Measurements from ENCODE around the gene MCC.
A peak's percentile ranks its signal among the peaks of the same experiment; 100 is the strongest.

MCC gene

GRCh38 chr5:113114559-113114958 is 373.7 kb downstream of the MCC start:
- no peaks in the 10 kb centered on the region for H3K27me3 ChIP-seq (replicated peaks; ENCODE audit: insufficient read depth, low read length)

GRCh38 chr5:113112435-113112834 is 375.8 kb downstream of the MCC start:
- peaks cover 34% of the 10 kb centered on the region for H3K4me1 ChIP-seq (ENCODE audit: low read length)
- H3K79me2 ChIP-seq (ENCODE audit: low read length): peaks cover 84% of the 10 kb centered on the region
- H3K9ac ChIP-seq (ENCODE audit: low read length): no peak overlapping the region
- no peaks in the 10 kb centered on the region for H3K9me2 ChIP-seq (replicated peaks; ENCODE audit: insufficient read depth, low read length)
- H3K27me3 ChIP-seq (replicated peaks; ENCODE audit: insufficient read depth, low read length): no peaks in the 10 kb centered on the region
- H2AFZ ChIP-seq (ENCODE audit: low read length): no peak overlapping the region
- H3K4me2 ChIP-seq (ENCODE audit: low read depth, low read length): no peak overlapping the region
- peaks cover 29% of the 10 kb centered on the region for H3F3A ChIP-seq (ENCODE audit: insufficient read depth, low read length)
- no peak overlapping the region for H3K4me3 ChIP-seq (ENCODE audit: low read length)
- no peak for DNase-seq
- no peaks in the 10 kb centered on the region for H4K20me1 ChIP-seq (ENCODE audit: insufficient read depth, low read length)
- no peak for TF ChIP-seq CTCF (IDR thresholded peaks at IDR 0.05; ENCODE audit: low read length)
- no peak for TF ChIP-seq EZH2phosphoT487 (IDR thresholded peaks at IDR 0.05; ENCODE audit: low read length)
- no peak for TF ChIP-seq EZH2 (optimal IDR thresholded peaks at IDR 0.05; ENCODE audit: low read depth, low read length)
- H3K9me3 ChIP-seq (replicated peaks; ENCODE audit: insufficient read depth, low read length): no peaks in the 10 kb centered on the region
- no peaks in the 10 kb centered on the region for H3K36me3 ChIP-seq (replicated peaks; ENCODE audit: insufficient read depth, low read length)
- no peak overlapping the region for H3K27ac ChIP-seq (ENCODE audit: low read length)

More at GRCh38 chr5:113114559-113114958, 373.7 kb downstream of the MCC start:
- Histone ChIP-seq H4K20me1 (ENCODE audit: insufficient read depth, low read length) (no peaks in the 10 kb centered on the region), H2AFZ (ENCODE audit: low read length) (no peak overlapping the region), H3K9me3 (replicated peaks; ENCODE audit: insufficient read depth, low read length) (no peaks in the 10 kb centered on the region), H3K27ac (ENCODE audit: low read length) (peak overlapping the region; percentile 89), H3K4me3 (ENCODE audit: low read length) (peak overlapping the region; percentile 37), H3K4me2 (ENCODE audit: low read depth, low read length) (peak overlapping the region; percentile 73), H3F3A (ENCODE audit: insufficient read depth, low read length) (peaks cover 32% of the 10 kb centered on the region), H3K79me2 (ENCODE audit: low read length) (peaks cover 87% of the 10 kb centered on the region), H3K9me2 (replicated peaks; ENCODE audit: insufficient read depth, low read length) (no peaks in the 10 kb centered on the region), H3K36me3 (replicated peaks; ENCODE audit: insufficient read depth, low read length) (no peaks in the 10 kb centered on the region), H3K9ac (ENCODE audit: low read length) (peak overlapping the region; percentile 48), H3K4me1 (ENCODE audit: low read length) (peaks cover 52% of the 10 kb centered on the region)
- no peak for TF ChIP-seq CTCF (IDR thresholded peaks at IDR 0.05; ENCODE audit: low read length)
- TF ChIP-seq EZH2 (optimal IDR thresholded peaks at IDR 0.05; ENCODE audit: low read depth, low read length): no peak
- no peak for TF ChIP-seq EZH2phosphoT487 (IDR thresholded peaks at IDR 0.05; ENCODE audit: low read length)
- no peak for DNase-seq

DNA sequence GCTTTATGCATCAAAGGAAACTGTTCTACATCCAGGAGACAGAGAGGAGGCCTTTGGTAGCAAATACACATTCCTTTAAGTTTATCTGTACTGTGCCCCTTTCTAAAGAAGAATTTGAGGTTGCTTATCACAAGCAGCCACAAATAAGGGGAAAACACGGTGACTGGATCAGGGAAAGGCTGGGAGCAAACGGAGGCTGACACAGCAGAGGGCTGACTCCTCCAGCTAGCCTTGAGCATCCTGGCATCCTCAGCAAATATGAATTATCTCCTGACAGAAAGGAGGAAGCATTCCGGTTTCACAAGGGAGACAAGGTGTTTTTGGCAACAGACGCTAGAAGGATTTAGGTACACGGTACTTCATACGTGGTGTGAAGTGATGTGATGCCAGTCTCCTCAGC is 378.1 kb downstream of the MCC start:
- Histone ChIP-seq H3K36me3 (replicated peaks; ENCODE audit: insufficient read depth, low read length) (no peaks in the 10 kb centered on the region), H3K4me1 (ENCODE audit: low read length) (peaks cover 13% of the 10 kb centered on the region; the same call in 1 of the 2 replicates), H4K20me1 (ENCODE audit: insufficient read depth, low read length) (no peaks in the 10 kb centered on the region), H3K4me2 (ENCODE audit: low read depth, low read length) (no peak overlapping the region), H3K27ac (ENCODE audit: low read length) (no peak overlapping the region), H3K4me3 (ENCODE audit: low read length) (no peak overlapping the region), H3K9me2 (replicated peaks; ENCODE audit: insufficient read depth, low read length) (no peaks in the 10 kb centered on the region), H3K9me3 (replicated peaks; ENCODE audit: insufficient read depth, low read length) (no peaks in the 10 kb centered on the region), H3K27me3 (replicated peaks; ENCODE audit: insufficient read depth, low read length) (no peaks in the 10 kb centered on the region), H3K9ac (ENCODE audit: low read length) (no peak overlapping the region), H2AFZ (ENCODE audit: low read length) (no peak overlapping the region), H3K79me2 (ENCODE audit: low read length) (peaks cover 81% of the 10 kb centered on the region), H3F3A (ENCODE audit: insufficient read depth, low read length) (peaks cover 7% of the 10 kb centered on the region; the same call in 1 of the 2 replicates)
- TF ChIP-seq EZH2 (optimal IDR thresholded peaks at IDR 0.05; ENCODE audit: low read depth, low read length) (no peak), EZH2phosphoT487 (IDR thresholded peaks at IDR 0.05; ENCODE audit: low read length) (no peak), CTCF (IDR thresholded peaks at IDR 0.05; ENCODE audit: low read length) (no peak)
- DNase-seq: no peak

Data from MM.1S (cell line).